GM21576 (cell line): ENCODE results near the gene NCOA3.
"Not testable (repeated sequence)": the region's sequence is repeated elsewhere in the genome, so short reads cannot be mapped to it uniquely, and the experiment has no call there.

ENCODE experiments used
- ATAC-seq: cut with Tn5 transposase; IDR thresholded peaks from one replicate; pipeline ENCODE4 v1.9.1; 2021; ENCODE audit warnings: mild to moderate bottlenecking, moderate library complexity; ENCODE audit not compliant: unreplicated experiment

Gene NCOA3

DNA sequence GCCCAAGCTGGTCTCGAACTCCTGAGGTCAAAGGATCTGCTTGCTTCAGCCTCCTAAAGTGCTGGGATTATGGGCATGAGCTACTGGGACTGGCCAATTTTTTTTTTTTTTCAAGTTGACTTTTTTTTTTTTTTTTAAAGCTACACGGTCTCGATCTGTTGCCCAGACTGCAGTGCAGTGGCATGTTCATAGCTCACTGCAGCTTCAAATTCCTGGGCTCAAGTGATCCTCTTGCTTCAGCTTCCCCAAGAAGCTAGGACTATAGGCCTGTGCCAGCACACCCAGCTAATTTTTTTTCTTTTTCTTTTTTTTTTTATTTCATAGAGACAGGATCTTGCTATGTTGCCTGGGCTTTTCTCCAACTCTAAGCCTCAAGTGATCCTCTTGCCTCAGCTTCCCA, 59.5 kb downstream of the NCOA3 start:
- ATAC-seq = no peak

DNA sequence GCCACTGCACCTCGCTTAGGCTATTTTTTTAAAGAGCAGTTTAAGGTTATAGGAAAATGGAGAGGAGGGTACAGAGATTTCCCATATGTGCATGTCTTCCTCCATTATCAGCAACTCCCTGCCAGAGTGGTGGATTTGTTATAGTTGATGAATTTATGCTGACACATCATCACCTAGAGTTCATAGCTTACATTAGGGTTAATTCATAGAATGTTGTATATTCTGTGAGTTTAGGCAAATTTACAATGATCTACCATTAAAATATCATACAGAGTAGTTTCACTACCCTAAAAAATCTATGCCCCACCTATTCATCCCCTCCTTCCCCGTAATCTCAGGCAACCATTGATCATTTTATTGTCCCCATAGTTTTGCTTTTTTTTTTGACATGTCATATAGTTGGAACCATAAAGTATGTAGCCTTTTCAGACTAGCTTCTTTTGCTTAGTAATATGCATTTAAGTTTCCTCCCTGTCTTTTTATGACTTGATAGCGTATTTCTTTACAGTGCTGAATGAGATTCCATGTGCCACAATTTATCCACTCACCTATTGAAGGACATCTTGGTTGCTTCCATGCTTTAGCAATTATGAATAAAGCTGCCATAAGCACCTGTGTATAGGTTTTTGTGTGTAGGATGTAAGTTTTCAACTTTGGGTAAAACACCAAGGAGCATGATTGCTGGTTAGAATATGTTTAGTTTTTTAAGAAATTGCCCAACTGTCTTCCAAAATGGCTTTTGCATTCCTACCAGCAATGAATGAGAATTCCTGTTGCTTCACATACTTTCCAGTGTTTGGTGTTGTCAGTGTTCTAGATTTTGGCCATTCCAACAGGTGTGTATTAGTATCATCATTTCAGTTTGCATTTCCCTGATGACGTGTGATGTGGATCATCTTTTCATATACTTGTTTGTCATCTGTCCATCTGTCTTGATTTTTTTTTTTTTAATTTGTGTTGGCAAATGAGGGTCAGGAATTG, 60.2 kb downstream of the NCOA3 start:
- ATAC-seq = no peak

DNA sequence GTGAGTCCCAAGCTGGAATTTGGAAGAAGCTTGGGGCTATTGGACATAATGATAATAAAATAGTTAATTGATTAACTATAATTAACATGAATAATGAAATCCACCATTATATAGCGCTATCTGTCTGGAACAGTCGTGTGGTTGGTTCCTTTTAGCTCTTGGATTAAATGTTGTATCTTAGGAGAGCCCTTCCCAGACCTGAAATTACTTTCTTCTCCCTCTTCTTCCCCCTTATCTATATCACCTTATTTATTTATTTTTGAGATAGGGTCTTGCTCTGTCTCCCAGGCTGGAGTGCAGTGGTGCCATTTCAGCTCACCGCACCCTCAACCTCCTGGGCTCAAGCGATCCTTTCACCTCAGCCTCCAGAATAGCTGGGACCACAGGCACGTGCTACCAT, 64.6 kb downstream of the NCOA3 start:
- ATAC-seq = no peak

DNA sequence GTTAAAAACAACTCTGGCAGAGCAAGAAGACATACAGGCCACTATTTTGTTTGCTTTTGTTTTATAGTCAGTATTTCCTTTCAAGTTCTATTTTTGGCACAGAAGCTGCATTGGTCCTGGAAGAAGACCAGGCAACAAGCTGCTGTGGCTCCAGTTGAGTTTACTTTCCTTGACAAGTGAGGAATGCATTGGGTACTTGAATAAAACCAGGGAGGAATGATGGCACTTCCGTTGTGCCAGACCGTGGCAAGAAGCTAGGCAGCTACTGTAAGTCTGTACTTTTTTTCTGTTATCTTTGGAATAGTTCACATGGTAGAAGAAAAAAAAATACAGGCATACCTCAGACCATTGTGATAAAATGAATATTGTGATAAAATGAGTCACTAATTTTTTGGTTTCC, 66.3 kb downstream of the NCOA3 start:
- ATAC-seq = no peak

DNA sequence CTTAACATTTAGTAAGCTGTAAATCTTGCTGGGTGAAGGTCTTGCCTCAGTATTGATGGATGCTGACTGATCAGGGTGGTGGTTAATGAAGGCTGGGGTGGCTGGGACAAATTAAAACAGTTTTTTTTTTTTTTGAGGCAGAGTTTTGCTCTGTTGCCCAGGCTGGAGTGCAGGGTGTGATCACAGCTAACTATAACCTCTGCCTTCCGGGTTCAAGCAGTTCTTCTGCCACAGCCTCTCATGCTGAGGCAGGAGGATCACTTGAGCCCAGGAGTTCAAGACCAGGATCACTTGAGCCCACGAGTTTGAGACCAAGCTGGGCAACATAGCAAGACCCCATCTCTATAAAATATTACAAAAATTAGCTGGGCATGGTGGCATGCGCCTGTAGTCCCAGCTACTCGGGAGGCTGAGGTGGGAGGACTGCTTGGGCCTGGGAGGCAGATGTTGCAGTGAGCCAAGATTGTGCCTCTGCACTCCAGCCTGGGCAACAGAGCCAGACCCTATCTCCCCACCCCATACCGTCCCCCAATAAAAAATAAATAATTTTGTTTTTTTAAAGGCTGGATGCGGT, 67.2 kb downstream of the NCOA3 start:
- ATAC-seq = no peak

DNA sequence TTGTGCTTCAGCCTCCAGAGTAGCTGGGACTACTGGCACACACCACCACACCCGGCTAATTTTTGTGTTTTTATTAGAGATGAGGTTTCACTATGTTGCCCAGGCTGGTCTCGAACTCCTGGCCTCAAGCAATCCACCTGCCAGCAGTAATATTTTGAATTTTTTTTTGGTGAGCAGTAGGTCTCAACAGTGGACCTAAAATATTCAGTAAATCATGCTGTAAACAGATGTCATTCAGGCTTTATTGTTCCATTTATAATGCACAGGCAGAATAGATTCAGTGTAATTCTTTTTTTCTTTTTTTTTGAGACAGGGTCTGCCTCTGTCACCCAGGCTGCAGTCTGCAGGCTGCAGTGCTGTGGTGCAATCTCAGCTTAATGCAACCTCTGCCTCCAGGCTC, 69.7 kb downstream of the NCOA3 start:
- ATAC-seq = no peak

DNA sequence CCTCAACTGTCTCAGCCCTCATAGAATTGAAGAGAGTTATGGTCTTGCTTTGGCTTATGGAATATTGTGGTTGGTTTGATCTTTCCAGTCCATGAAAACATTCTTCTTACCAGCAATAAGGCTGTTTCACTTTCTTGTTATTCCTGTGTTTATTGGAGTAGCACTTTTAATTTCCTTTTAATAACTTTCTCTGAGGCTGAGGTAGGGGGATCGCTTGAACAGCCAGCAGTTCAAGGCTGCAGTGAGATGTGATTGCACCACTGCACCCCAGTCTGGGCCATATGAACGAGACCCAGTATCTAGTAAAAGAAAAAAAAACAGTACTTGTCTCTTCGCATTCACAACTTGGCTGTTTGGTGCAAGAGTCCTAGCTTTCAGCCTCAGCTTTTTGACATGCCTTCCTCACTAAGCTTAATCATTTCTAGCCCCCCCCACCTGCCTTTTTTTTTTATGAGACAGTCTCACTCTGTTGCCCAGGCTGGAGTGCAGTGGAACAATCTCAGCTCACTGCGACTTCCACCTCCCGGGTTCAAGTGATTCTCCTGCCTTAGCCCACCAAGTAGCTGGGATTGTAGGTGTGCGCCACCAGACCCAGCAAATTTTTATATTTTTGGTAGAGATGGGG, 70.5 kb downstream of the NCOA3 start:
- ATAC-seq = no peak

DNA sequence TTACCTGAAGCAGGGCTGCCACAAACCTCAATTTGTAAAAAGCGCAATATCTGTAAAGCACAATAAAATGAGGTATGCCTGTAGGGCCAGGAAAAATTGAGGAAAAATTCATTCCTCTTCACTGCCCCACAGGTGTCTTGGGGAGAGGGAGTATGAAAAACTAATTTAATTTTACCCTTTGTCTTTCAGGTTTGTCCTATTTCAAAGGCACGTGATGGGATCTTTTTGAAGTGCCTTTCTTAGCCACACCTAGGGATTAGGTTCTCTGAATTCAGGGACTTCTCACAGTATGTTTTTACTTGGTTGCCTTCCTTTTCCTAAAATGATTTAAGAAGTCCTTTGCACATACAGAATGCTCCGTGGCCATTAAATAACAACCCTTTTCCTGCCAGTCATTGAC, 71.9 kb downstream of the NCOA3 start:
- ATAC-seq = no peak

DNA sequence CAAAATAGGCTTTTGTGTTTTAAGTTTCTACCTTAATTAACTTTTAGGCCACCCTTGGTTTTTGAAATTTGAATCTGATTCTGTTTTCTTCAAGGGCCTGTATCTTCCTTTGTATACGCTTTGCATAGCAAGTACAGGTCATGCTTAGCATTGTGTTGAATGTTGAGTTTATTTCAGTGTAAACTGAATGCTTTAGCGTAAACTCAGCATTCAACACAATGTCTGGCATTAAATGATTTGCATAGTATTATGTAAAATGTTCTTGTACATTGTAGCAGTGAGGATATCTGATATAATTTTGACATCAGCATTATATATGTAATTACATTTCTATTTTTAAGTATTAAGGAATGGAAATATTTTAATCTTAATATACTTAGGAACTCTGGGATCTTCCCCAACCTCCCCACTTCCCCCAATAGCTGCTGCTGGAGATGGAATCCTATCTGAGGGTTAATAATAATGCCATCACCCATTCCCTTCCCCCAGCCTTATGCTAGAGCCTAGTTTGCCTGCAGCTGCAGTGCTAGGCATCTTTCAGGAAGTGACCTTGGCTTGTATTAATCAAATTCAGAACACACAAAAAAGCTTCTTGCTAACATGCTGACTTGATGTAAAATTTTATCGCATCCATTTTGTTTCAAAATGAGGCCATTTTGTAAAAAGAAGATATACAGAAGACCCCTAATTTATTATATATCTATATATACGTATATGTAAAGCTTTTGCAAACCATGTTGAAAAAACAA, 73.1 kb downstream of the NCOA3 start:
- no peak for ATAC-seq

DNA sequence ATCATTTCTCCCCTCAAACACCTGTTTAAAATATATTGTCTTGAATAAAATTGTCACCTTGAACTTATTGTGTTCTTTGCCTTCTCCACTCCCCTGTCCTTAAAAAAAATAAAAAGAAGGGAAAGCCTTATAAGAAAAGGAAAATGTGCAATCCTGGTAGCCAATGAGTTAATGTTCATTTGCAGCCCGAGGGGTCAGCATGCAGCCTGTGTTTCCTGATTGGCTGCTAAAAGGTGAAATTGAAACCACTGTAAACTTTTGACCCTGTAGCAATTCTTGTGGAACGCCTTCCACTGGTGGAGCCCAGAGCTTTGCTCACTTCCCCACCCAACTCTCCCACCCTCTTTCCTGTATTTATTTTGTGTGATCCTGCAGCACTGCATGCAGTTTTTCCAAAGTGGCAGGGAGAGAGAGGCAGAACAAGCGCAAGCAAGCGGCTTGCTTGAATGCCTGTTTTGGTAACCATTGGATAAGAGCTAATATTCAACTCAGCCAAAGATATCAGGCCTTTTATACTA, 74.9 kb downstream of the NCOA3 start:
- ATAC-seq = no peak

DNA sequence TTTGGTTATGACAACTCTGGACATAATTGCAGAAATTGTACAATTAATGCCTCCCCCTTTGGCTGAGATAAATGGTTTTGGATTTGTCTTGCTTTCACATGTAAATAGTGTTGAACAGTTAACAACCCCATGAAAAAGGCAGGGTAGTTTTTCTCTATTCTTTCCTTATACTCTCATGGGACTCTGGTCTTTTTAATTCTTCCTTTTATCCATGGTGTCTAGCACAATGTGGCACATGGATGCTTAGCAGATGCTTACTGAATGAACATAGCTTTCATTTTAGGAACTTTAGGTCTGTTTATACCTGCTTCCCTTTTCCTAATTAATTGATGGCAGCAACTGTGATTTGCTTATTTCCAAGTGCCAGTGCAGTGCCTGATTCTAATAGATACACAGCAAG, 75.6 kb downstream of the NCOA3 start:
- no peak for ATAC-seq

DNA sequence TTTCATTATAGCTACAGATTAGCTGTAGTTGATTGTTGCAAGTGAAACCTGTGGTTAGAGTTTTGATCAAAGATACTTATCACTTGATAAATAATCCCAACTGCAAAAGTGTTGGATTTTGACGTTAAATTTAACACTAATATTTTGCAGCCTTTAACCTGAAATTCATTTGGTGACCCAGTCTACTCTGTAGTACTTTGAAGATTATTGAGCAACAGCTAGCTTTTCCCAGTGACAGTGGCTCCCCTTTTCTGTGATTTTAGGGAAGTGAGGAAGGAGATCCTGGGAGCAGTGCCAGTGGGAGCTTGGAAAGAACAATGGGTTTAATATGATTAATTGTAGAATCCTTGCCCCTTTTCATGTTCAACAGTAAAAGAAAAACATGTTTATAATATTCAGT, 76.9 kb downstream of the NCOA3 start:
- ATAC-seq = no peak

DNA sequence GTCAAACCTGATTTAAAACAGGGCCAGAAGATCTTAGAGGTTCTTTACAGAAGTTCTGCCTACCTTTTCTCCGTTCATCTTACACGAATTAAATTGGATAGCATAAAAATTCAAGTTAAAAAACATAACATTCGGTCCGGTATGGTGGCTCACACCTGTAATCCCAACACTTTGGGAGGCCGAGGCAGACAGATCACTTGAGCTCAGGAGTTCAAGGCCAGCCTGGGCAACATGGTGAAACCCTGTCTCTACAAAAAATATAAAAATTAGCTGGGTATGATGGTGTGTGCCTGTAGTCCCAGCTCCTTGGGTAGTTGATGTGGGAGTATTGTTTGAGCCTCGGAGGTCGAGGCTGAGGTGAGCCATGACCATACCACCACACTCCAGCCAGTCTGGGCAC, 79.0 kb downstream of the NCOA3 start:
- ATAC-seq = not testable (repeated sequence)

DNA sequence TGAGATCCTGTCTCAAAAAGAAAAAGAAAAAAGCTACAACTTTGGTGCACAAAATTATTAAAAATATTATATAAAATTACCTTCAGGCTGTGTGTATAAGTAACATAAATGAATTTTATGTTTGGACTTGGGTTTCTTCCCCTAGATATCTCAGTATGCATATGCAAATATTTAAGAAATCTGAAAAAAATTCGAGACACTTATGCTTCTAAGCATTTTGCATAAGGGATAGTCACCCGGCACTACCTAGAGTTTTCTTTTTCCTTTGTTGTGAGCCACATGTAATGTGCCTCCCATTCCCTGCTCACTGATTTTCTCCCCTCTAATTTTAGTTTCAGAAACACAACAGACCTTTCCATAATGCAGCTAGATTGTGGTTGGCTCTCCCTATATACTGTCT, 79.4 kb downstream of the NCOA3 start:
- ATAC-seq = no peak

DNA sequence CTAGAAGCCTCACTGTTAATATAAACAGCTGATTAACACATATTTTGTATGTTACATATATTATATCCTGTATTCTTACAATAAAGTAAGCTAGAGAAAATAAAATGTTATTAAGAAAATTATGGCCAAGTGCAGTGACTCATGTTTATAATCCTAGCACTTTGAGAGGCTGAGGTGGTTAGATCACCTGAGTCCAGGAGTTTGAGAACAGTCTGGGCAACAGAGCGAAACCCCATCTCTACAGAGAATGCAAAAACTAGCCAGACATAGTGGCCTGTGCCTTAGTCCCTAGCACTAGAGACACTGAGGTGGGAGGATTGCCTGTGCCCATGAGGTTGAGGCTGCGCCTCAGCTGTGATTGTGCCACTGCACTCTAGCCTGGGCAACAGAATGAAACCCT, 81.9 kb downstream of the NCOA3 start:
- ATAC-seq = no peak

DNA sequence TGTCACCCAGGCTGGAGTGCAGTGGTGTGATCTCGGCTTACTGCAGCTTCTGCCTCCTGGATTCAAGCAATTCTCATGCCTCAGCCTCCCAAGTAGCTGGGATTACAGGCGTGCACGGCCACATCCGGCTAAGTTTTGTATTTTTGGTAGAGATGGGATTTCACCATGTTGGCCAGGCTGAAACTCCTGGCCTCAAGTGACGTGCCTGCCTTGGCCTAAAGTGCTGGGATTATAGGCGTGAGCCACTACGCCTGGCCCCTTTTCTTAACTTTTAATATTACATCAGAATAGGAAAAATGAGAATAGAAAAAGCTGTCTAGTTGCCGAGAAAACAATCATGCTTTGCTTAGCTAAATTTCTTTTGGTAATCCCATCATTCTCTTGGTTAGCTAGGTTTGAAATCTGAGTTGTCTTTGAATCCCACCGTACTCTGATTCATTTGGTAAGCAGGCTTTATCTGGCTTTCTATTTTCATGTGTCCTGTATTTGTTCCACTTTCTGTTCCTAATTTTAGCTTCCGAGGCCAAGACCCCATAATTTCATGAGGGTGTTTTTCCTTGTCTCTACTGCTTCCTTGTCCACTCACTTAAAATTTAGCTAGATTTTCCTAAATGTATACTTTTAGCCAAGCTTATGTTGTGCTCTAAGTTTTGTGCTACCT, 83.5 kb downstream of the NCOA3 start:
- no peak for ATAC-seq

DNA sequence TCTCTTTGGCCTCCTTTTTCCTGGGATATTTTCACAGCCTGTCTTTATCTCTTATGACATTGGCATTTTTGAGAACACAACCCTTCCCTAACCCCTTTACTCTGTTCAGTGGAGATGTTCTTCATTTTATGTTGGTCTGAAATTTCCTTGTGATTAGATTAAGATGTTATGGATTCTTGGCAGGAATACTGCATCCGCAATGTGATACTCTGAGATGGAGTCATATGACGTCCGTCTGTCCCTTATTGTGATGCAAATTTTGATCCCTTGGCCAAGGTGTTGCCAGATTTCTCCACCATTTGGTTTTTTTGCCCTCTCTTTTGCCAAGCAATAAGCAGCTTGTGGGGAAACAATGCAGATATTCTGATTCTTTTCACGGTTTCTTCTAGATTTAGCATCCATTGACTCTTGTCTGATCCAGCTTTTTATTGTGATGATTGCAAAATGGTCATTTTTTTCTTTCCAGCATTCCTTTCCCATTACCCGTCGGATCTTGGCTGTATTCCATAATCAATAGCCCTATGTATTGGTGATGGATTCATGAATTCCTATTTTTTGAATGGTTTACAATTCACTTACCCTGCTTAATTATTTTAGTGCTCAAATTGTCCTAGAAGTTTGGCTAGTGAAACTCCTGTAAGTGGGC, 85.1 kb downstream of the NCOA3 start:
- ATAC-seq = no peak

DNA sequence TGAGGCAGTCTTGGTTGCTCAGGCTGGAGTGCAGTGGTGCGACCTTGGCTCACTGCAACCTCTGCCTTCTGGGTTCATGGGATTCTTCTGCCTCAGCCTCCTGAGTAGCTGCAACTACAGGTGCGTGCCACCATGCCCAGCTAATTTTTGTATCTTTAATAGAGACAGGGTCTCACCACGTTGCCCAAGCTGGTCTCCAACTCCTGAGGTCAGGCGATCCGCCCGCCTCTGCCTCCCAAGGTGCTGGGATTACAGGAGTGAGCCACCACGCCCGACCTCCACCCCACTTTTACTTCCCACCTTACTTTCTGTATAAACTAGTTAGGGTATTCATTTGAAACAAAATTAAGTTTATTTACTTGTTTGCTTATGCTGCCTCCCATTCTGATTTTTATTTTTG, 86.5 kb downstream of the NCOA3 start:
- no peak for ATAC-seq

DNA sequence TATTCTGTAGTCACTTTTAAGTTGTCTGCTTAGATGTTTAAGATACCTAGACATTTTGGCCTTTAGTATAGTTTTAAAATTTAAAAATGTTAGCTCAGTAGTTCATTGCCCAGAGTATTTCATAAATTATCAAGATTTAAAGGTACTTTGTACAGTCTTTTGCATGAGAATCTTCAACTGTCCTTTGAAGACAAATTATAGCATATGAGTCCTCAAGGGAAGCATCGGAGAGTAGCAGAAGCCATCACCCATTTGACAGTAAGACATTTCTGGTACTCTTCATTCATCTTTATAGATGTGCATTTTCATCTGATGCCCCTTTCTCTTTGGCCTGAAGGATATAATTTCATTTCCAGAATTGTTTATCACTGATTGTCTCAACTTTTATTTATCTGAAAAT, 89.5 kb downstream of the NCOA3 start:
- ATAC-seq = no peak

DNA sequence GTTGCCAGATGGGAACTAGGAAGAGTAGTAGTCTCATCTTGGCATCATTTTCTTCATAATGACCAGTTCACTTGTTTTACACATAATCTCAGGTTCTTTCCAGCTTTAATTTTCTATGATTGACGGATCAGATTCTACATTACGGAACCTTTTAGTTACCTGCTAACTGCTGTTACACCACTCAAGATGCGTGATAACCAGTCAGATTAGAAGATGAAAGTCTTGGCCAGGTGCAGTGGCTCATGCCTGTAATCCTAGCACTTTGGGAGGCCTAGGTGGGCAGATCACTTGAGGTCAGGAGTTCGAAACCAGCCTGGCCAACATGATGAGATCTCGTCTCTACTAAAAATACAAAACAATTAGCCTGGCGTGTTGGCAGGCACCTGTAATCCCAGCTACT, 92.5 kb downstream of the NCOA3 start:
- no peak for ATAC-seq
